ENCODE data around the gene DNAJA2. TPM values are rescaled to one million over a fixed set of nuclear protein-coding genes. Genes with fewer than 3 reads are reported as not detected.

DNAJA2 gene
- total RNA-seq, 2 donors from 2014 or later = 79.1 to 94.9 TPM

GRCh38 chr16:46937536-46937935 lies 35.9 kb downstream of the DNAJA2 start:
- DNase-seq (no peak), ATAC-seq (no peak)
- intact Hi-C loops (cut with DNase I) = no loop called here

GRCh38 chr16:46932802-46933201 lies 40.7 kb downstream of the DNAJA2 start:
- DNase-seq (no peak), ATAC-seq (no peak)
- intact Hi-C loops (cut with DNase I) = no loop called here

- intact Hi-C loops (cut with DNase I) = no loop called here
- no peak for ATAC-seq
- no peak for DNase-seq
These were observed 42.6 kb downstream of the DNAJA2 start for GRCh38 chr16:46930861-46931260.

GRCh38 chr16:46929378-46930332 lies 43.8 kb downstream of the DNAJA2 start:
- ATAC-seq (peak; percentile 70 to 74), DNase-seq (peak; percentile 62)
- intact Hi-C loops (cut with DNase I) = loop anchor here in 1 of 2 donors (5.0 kb wide), 1 partner anchor 77 kb away; no protein-coding TSS in a partner anchor

GRCh38 chr16:46928811-46929210 lies 44.7 kb downstream of the DNAJA2 start:
- intact Hi-C loops (cut with DNase I) = loop anchor here in 1 of 2 donors (5.0 kb wide), 1 partner anchor 77 kb away; no protein-coding TSS in a partner anchor
- DNase-seq = no peak
- no peak for ATAC-seq

- DNase-seq (no peak), ATAC-seq (peak in 1 of 2 donors; percentile 16)
- intact Hi-C loops (cut with DNase I) = loop anchor here in 1 of 2 donors (5.0 kb wide), 1 partner anchor 75 kb away; no protein-coding TSS in a partner anchor
These were observed 46.2 kb downstream of the DNAJA2 start for GRCh38 chr16:46927273-46927672.

- ATAC-seq (no peak), DNase-seq (no peak)
- intact Hi-C loops (cut with DNase I) = loop anchor here in 1 of 2 donors (5.0 kb wide), 1 partner anchor 74 kb away; no protein-coding TSS in a partner anchor
These were observed 46.8 kb downstream of the DNAJA2 start for GRCh38 chr16:46926470-46927225.

- intact Hi-C loops (cut with DNase I) = no loop called here
- DNase-seq (no peak), ATAC-seq (no peak)
These were observed 49.1 kb downstream of the DNAJA2 start for GRCh38 chr16:46924402-46924801.

- peak in 1 of 2 donors; percentile 51 for ATAC-seq
- intact Hi-C loops (cut with DNase I) = no loop called here
- DNase-seq = no peak
These were observed 49.8 kb downstream of the DNAJA2 start for GRCh38 chr16:46923513-46924295.

- no peak for ATAC-seq
- DNase-seq = no peak
- intact Hi-C loops (cut with DNase I) = no loop called here
These were observed 51.2 kb downstream of the DNAJA2 start for GRCh38 chr16:46922239-46922638.

GRCh38 chr16:46920402-46921068 lies 52.9 kb downstream of the DNAJA2 start:
- ATAC-seq = no peak
- intact Hi-C loops (cut with DNase I) = no loop called here
- no peak for DNase-seq

GRCh38 chr16:46918905-46919792 lies 54.3 kb downstream of the DNAJA2 start:
- DNase-seq = no peak
- ATAC-seq = no peak
- intact Hi-C loops (cut with DNase I) = no loop called here

- DNase-seq = no peak
- no peak for ATAC-seq
- intact Hi-C loops (cut with DNase I) = no loop called here
These were observed 55.1 kb downstream of the DNAJA2 start for GRCh38 chr16:46918400-46918799.

- ATAC-seq (no peak), DNase-seq (no peak)
- intact Hi-C loops (cut with DNase I) = no loop called here
These were observed 56.5 kb downstream of the DNAJA2 start for GRCh38 chr16:46916980-46917379.

GRCh38 chr16:46915483-46916025 lies 57.9 kb downstream of the DNAJA2 start:
- intact Hi-C loops (cut with DNase I) = no loop called here
- no peak for DNase-seq

GRCh38 chr16:46914556-46915201 lies 58.8 kb downstream of the DNAJA2 start:
- DNase-seq = no peak
- intact Hi-C loops (cut with DNase I) = no loop called here
- ATAC-seq = no peak

More at GRCh38 chr16:46915483-46916025, 57.9 kb downstream of the DNAJA2 start:
- no peak for ATAC-seq

- ATAC-seq = no peak
- intact Hi-C loops (cut with DNase I) = no loop called here
These were observed 61.8 kb downstream of the DNAJA2 start for GRCh38 chr16:46911650-46912049.

More at GRCh38 chr16:46911650-46912049, 61.8 kb downstream of the DNAJA2 start:
- DNase-seq = no peak

Measured in left cardiac atrium (tissue), 4 donors.